ENCODE results near the gene PIK3R3.

The PIK3R3 gene

GRCh38 chr1:46132529-46133180 lies at the start of gene PIK3R3:
TSS of gene PIK3R3 (minus strand) at chr1:46132629. CDS start at chr1:46131952, 677 bp downstream.
- Histone ChIP-seq H3K4me1 (ENCODE audit: control insufficient read depth, low read depth, low read length) (peaks cover 27% of the 10 kb centered on the region), H3K36me3 (ENCODE audit: control insufficient read depth, low read depth, low read length) (no peaks in the 10 kb centered on the region), H3K9ac (ENCODE audit: low read length) (peak within 1 kb of the TSS; percentile 97), H3K27ac (ENCODE audit: low read length) (peak within 1 kb of the TSS; percentile 99), H3K9me3 (ENCODE audit: control insufficient read depth, low read depth, low read length) (no peaks in the 10 kb centered on the region), H3K27me3 (ENCODE audit: control insufficient read depth, insufficient read depth, low read length) (peaks cover 8% of the 10 kb centered on the region), H3K4me3 (ENCODE audit: low read length) (peak within 1 kb of the TSS; percentile 91)

DNA sequence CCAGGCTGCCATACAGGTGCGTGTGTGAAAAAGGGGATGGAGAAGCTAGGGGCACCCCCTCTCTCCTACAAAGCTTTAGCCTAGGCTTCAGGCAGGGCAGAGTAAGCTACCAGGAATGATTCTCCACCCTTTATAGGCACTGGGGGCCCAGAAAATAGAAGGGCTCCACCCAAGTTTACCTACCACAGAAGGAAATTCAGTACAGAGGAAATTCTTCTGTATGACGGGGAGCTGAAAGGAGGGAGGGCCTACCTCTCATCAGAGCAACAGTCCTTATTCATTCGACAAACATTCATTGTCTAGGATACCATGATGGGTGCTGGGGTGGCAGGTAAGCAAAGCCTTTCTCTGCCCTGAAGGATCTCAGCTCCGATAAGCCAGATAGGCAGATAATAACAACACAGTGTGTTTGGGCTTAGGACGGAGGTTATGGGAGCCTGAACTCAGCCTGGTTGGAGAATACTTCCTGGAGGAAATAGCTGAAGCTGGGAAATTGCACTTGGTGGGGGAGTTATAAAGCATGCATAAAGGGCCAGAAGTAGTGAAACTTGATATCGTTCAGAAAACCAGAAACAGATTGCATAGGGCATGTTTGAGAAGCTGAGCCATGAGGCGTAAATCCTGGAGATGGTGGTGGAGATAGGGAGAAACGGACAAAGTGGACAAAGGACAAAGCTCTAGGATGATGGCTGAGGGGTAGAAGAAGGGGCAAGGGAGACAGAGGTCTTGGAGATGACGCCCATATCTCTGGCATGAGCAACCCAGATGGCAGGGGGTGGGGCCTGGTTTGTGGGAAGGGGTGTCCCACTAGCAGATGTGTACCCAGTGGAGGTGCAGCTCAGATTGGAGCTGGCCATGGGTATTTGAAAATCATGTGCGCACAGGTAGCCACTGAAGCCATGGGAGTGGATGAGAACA lies 49.2 kb upstream of the PIK3R3 start:
- Histone ChIP-seq H3K4me3 (ENCODE audit: low read length) (no peak overlapping the region), H3K9ac (ENCODE audit: low read length) (no peak overlapping the region), H3K27me3 (ENCODE audit: control insufficient read depth, insufficient read depth, low read length) (peaks cover 8% of the 10 kb centered on the region), H3K9me3 (ENCODE audit: control insufficient read depth, low read depth, low read length) (no peaks in the 10 kb centered on the region), H3K36me3 (ENCODE audit: control insufficient read depth, low read depth, low read length) (no peaks in the 10 kb centered on the region), H3K27ac (ENCODE audit: low read length) (no peak overlapping the region), H3K4me1 (ENCODE audit: control insufficient read depth, low read depth, low read length) (peaks cover 3% of the 10 kb centered on the region)

GRCh38 chr1:46180082-46180616 lies 47.7 kb upstream of the PIK3R3 start:
- Histone ChIP-seq H3K4me3 (ENCODE audit: low read length) (no peak overlapping the region), H3K4me1 (ENCODE audit: control insufficient read depth, low read depth, low read length) (peaks cover 3% of the 10 kb centered on the region), H3K27me3 (ENCODE audit: control insufficient read depth, insufficient read depth, low read length) (peaks cover 8% of the 10 kb centered on the region), H3K9me3 (ENCODE audit: control insufficient read depth, low read depth, low read length) (no peaks in the 10 kb centered on the region), H3K36me3 (ENCODE audit: control insufficient read depth, low read depth, low read length) (no peaks in the 10 kb centered on the region), H3K9ac (ENCODE audit: low read length) (no peak overlapping the region), H3K27ac (ENCODE audit: low read length) (no peak overlapping the region)

DNA sequence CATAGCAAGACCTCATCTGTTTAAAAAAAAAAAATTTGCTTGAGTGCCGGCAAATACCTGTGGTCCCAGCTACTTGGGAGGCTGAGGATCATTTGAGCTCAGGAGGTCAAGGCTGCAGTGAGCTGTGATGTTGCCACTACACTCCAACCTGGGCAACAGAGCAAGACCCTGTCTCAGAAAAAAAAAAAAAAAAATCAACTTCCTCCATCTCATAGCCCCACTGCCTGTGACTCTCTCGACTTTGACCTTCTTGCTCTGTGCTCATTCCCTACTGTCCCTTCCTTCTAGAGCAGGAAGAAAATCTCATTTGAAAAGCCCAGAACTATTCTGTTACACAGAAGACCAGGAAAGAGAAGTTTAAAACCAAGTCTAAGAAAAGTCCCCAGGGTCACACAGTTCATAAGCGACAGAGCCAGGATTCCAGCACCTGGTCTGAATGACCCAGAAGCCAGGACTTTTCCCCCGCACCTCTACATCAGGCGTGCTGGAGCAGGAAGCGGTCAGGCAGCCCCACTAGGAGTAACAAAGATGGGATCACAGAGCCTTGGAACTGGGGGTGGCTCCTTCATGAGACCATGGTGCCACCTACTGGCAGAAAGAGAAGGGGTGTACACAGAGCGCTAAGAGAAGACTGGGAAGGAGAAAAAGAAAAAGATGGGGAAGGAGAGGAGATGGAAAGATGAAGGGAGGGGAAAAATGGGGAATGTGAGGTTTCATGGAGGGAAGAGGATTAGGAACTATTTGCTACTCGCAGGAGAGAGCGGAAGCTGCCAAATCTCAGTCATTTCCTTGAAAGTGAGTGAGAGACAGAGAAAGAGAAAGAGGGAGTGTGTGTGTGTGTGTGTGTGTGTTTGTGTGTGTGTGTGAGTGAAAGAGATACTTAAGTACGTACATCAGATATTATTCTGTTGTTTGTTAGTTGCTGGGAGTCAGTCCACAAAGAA lies 47.0 kb upstream of the PIK3R3 start:
- H3K4me1 ChIP-seq (ENCODE audit: control insufficient read depth, low read depth, low read length) = peaks cover 8% of the 10 kb centered on the region
- H3K9me3 ChIP-seq (ENCODE audit: control insufficient read depth, low read depth, low read length) = no peaks in the 10 kb centered on the region
- no peak overlapping the region for H3K27ac ChIP-seq (ENCODE audit: low read length)
- no peaks in the 10 kb centered on the region for H3K36me3 ChIP-seq (ENCODE audit: control insufficient read depth, low read depth, low read length)
- peaks cover 8% of the 10 kb centered on the region for H3K27me3 ChIP-seq (ENCODE audit: control insufficient read depth, insufficient read depth, low read length)
- H3K9ac ChIP-seq (ENCODE audit: low read length) = no peak overlapping the region
- no peak overlapping the region for H3K4me3 ChIP-seq (ENCODE audit: low read length)

- no peak within 1 kb of the TSS for H3K4me3 ChIP-seq (ENCODE audit: low read length)
- H3K9ac ChIP-seq (ENCODE audit: low read length) = no peak within 1 kb of the TSS
- H3K36me3 ChIP-seq (ENCODE audit: control insufficient read depth, low read depth, low read length) = no peaks in the 10 kb centered on the region
- no peaks in the 10 kb centered on the region for H3K9me3 ChIP-seq (ENCODE audit: control insufficient read depth, low read depth, low read length)
- peaks cover 2% of the 10 kb centered on the region for H3K27me3 ChIP-seq (ENCODE audit: control insufficient read depth, insufficient read depth, low read length)
- peaks cover 21% of the 10 kb centered on the region for H3K4me1 ChIP-seq (ENCODE audit: control insufficient read depth, low read depth, low read length)
- no peak within 1 kb of the TSS for H3K27ac ChIP-seq (ENCODE audit: low read length)
Measured at GRCh38 chr1:46176211-46176865, 43.9 kb upstream of the PIK3R3 start, which contains the start of gene P3R3URF. TSS of gene P3R3URF (minus strand) at chr1:46176488. CDS start at chr1:46176471, 17 bp downstream.

GRCh38 chr1:46175243-46175642 lies 42.8 kb upstream of the PIK3R3 start:
- Histone ChIP-seq H3K4me3 (ENCODE audit: low read length) (no peak overlapping the region), H3K36me3 (ENCODE audit: control insufficient read depth, low read depth, low read length) (no peaks in the 10 kb centered on the region), H3K9me3 (ENCODE audit: control insufficient read depth, low read depth, low read length) (no peaks in the 10 kb centered on the region), H3K27ac (ENCODE audit: low read length) (no peak overlapping the region), H3K4me1 (ENCODE audit: control insufficient read depth, low read depth, low read length) (peaks cover 21% of the 10 kb centered on the region), H3K27me3 (ENCODE audit: control insufficient read depth, insufficient read depth, low read length) (no peaks in the 10 kb centered on the region), H3K9ac (ENCODE audit: low read length) (no peak overlapping the region)

GRCh38 chr1:46174448-46175231 lies 42.2 kb upstream of the PIK3R3 start, which contains the start of gene TSPAN1:
TSS of gene TSPAN1 (plus strand) at chr1:46175087. CDS start at chr1:46181108, 6,021 bp downstream.
- no peak within 1 kb of the TSS for H3K4me3 ChIP-seq (ENCODE audit: low read length)
- H3K4me1 ChIP-seq (ENCODE audit: control insufficient read depth, low read depth, low read length) = peaks cover 21% of the 10 kb centered on the region

GRCh38 chr1:46173361-46173856 lies 41.0 kb upstream of the PIK3R3 start:
- Histone ChIP-seq H3K9ac (ENCODE audit: low read length) (no peak overlapping the region), H3K9me3 (ENCODE audit: control insufficient read depth, low read depth, low read length) (no peaks in the 10 kb centered on the region), H3K36me3 (ENCODE audit: control insufficient read depth, low read depth, low read length) (no peaks in the 10 kb centered on the region), H3K4me1 (ENCODE audit: control insufficient read depth, low read depth, low read length) (peaks cover 18% of the 10 kb centered on the region), H3K27ac (ENCODE audit: low read length) (no peak overlapping the region), H3K27me3 (ENCODE audit: control insufficient read depth, insufficient read depth, low read length) (no peaks in the 10 kb centered on the region), H3K4me3 (ENCODE audit: low read length) (no peak overlapping the region)

More at GRCh38 chr1:46174448-46175231, 42.2 kb upstream of the PIK3R3 start, which contains the start of gene TSPAN1:
- H3K27ac ChIP-seq (ENCODE audit: low read length) = no peak within 1 kb of the TSS
- no peaks in the 10 kb centered on the region for H3K36me3 ChIP-seq (ENCODE audit: control insufficient read depth, low read depth, low read length)
- H3K9ac ChIP-seq (ENCODE audit: low read length) = no peak within 1 kb of the TSS
- no peaks in the 10 kb centered on the region for H3K27me3 ChIP-seq (ENCODE audit: control insufficient read depth, insufficient read depth, low read length)
- H3K9me3 ChIP-seq (ENCODE audit: control insufficient read depth, low read depth, low read length) = no peaks in the 10 kb centered on the region

GRCh38 chr1:46172321-46172720 lies 39.9 kb upstream of the PIK3R3 start:
- Histone ChIP-seq H3K27me3 (ENCODE audit: control insufficient read depth, insufficient read depth, low read length) (no peaks in the 10 kb centered on the region), H3K4me3 (ENCODE audit: low read length) (no peak overlapping the region), H3K9ac (ENCODE audit: low read length) (no peak overlapping the region), H3K9me3 (ENCODE audit: control insufficient read depth, low read depth, low read length) (no peaks in the 10 kb centered on the region), H3K27ac (ENCODE audit: low read length) (no peak overlapping the region), H3K4me1 (ENCODE audit: control insufficient read depth, low read depth, low read length) (peaks cover 18% of the 10 kb centered on the region), H3K36me3 (ENCODE audit: control insufficient read depth, low read depth, low read length) (no peaks in the 10 kb centered on the region)

GRCh38 chr1:46171871-46172270 lies 39.4 kb upstream of the PIK3R3 start:
- no peak overlapping the region for H3K27ac ChIP-seq (ENCODE audit: low read length)
- H3K9me3 ChIP-seq (ENCODE audit: control insufficient read depth, low read depth, low read length) = no peaks in the 10 kb centered on the region
- H3K27me3 ChIP-seq (ENCODE audit: control insufficient read depth, insufficient read depth, low read length) = peaks cover 3% of the 10 kb centered on the region
- peaks cover 18% of the 10 kb centered on the region for H3K4me1 ChIP-seq (ENCODE audit: control insufficient read depth, low read depth, low read length)
- H3K9ac ChIP-seq (ENCODE audit: low read length) = no peak overlapping the region
- H3K36me3 ChIP-seq (ENCODE audit: control insufficient read depth, low read depth, low read length) = no peaks in the 10 kb centered on the region
- no peak overlapping the region for H3K4me3 ChIP-seq (ENCODE audit: low read length)

Measured in iPS-18a (cell line).